IMR-90 (cell line): Measurements from ENCODE around the gene MAP2. TPM values are rescaled to one million over a fixed set of nuclear protein-coding genes. Genes with fewer than 3 reads are reported as not detected.

ENCODE experiments used
- ATAC-seq: fragments of 200-7000 bp; cut with Tn5 transposase; 2 replicates; pipeline ENCODE4 v1.9.1; 2020; ENCODE audit warnings: low read depth, mild to moderate bottlenecking, moderate library complexity
- BruUV-seq: library from RNA; stranded (reverse); fragments of 400-500 nt; replicated peaks from 2 replicates; lab custom pipeline; 2021; lab: Mats Ljungman, UMichigan
- CTCF ChIA-PET: fragments of 300-600 bp; formaldehyde crosslinking; extraction: SDS; loops from one replicate; lab custom pipeline; 2021; ENCODE audit warnings: antibody characterized with exemption; lab: Yijun Ruan, JAX
- POLR2A ChIA-PET: fragments of 300-600 bp; sonication (Branson Sonifier 250); formaldehyde crosslinking; loops from one replicate; lab custom pipeline; 2022; ENCODE audit warnings: antibody characterized with exemption; ENCODE audit not compliant: unreplicated experiment; lab: Charles Lee
- DNase-seq: peaks from one replicate; pipeline ENCODE4 v3.0.0; 2013
- H2AFZ ChIP-seq: replicated peaks from 2 replicates; pipeline ENCODE3; 2013; ENCODE audit warnings: low read length, mild to moderate bottlenecking; ENCODE audit not compliant: poor library complexity
- H2AK5ac ChIP-seq: 2 replicates; pipeline ENCODE4 v1.6.1; 2013; ENCODE audit warnings: low read depth, low read length, inconsistent platforms
- H2AK9ac ChIP-seq: replicated peaks from 2 replicates; pipeline ENCODE3; 2013; ENCODE audit warnings: mild to moderate bottlenecking, low read depth, low read length, moderate library complexity; ENCODE audit not compliant: poor library complexity
- H2BK120ac ChIP-seq: 2 replicates; pipeline ENCODE4 v1.6.1; 2013; ENCODE audit warnings: low read depth, low read length, inconsistent platforms
- H2BK15ac ChIP-seq: 3 replicates; pipeline ENCODE4 v1.6.1; 2013; ENCODE audit warnings: low read depth, low read length, inconsistent platforms
- H2BK20ac ChIP-seq: 2 replicates; pipeline ENCODE4 v1.6.1; 2013; ENCODE audit warnings: low read depth, mild to moderate bottlenecking, inconsistent platforms, low read length, moderate library complexity
- H2BK5ac ChIP-seq: 2 replicates; pipeline ENCODE4 v1.6.1; 2013; ENCODE audit warnings: mild to moderate bottlenecking, low read depth, low read length, inconsistent platforms; ENCODE audit not compliant: poor library complexity, severe bottlenecking
- H3K14ac ChIP-seq: replicated peaks from 2 replicates; pipeline ENCODE4 v1.6.1; 2013; ENCODE audit warnings: low read depth, low read length, inconsistent platforms
- H3K18ac ChIP-seq: 2 replicates; pipeline ENCODE4 v1.6.1; 2013; ENCODE audit warnings: low read depth, low read length, control low read depth
- H3K23ac ChIP-seq: 2 replicates; pipeline ENCODE4 v1.6.1; 2013; ENCODE audit warnings: low read depth, low read length, inconsistent platforms
- H3K27ac ChIP-seq: 2 replicates; pipeline ENCODE4 v1.5.1; 2013; ENCODE audit warnings: mild to moderate bottlenecking, control low read depth, low read length; ENCODE audit not compliant: insufficient read depth
- H3K27me3 ChIP-seq: 2 replicates; pipeline ENCODE4 v1.6.1; 2013; ENCODE audit warnings: low read length; ENCODE audit not compliant: control insufficient read depth, insufficient read depth
- H3K36me3 ChIP-seq: 2 replicates; pipeline ENCODE4 v1.6.1; 2013; ENCODE audit warnings: low read length, mixed read lengths; ENCODE audit not compliant: control insufficient read depth, insufficient read depth
- H3K4ac ChIP-seq: 2 replicates; pipeline ENCODE4 v1.6.1; 2013; ENCODE audit warnings: low read depth, low read length, inconsistent platforms
- H3K4me1 ChIP-seq: 2 replicates; pipeline ENCODE4 v1.6.1; 2013; ENCODE audit warnings: low read length, mixed read lengths; ENCODE audit not compliant: control insufficient read depth, insufficient read depth
- H3K4me2 ChIP-seq: 2 replicates; pipeline ENCODE4 v1.6.1; 2013; ENCODE audit warnings: low read depth, mild to moderate bottlenecking, control low read depth, low read length, moderate library complexity
- H3K4me3 ChIP-seq: 2 replicates; pipeline ENCODE4 v1.5.1; 2013; ENCODE audit warnings: low read depth, mild to moderate bottlenecking, control low read depth, low read length, moderate library complexity; ENCODE audit not compliant: insufficient read depth
- H3K56ac ChIP-seq: 2 replicates; pipeline ENCODE4 v1.6.1; 2013; ENCODE audit warnings: low read length, inconsistent platforms; ENCODE audit not compliant: insufficient read depth; ENCODE audit errors: extremely low read depth
- H3K79me1 ChIP-seq, 2 experiments: 2 replicates each; pipeline ENCODE4 v1.6.1; 2013; ENCODE audit warnings: low read length in 2 of 2, inconsistent platforms in 1 of 2, low read depth in 1 of 2
- H3K9ac ChIP-seq: 2 replicates; pipeline ENCODE4 v1.6.1; 2013; ENCODE audit warnings: low read depth, low read length, control low read depth
- H3K9me1 ChIP-seq: 2 replicates; pipeline ENCODE4 v1.6.1; 2013; ENCODE audit warnings: low read length, inconsistent platforms; ENCODE audit not compliant: insufficient read depth
- H3K9me3 ChIP-seq: 2 replicates; pipeline ENCODE4 v1.6.1; 2013; ENCODE audit warnings: low read length; ENCODE audit not compliant: control insufficient read depth, insufficient read depth
- H4K20me1 ChIP-seq: 2 replicates; pipeline ENCODE4 v1.6.1; 2013; ENCODE audit warnings: low read length, inconsistent platforms; ENCODE audit not compliant: insufficient read depth
- H4K5ac ChIP-seq: 2 replicates; pipeline ENCODE4 v1.6.1; 2013; ENCODE audit warnings: mild to moderate bottlenecking, low read depth, low read length, control low read depth
- H4K8ac ChIP-seq, 2 experiments: 2 replicates each; pipeline ENCODE4 v1.6.1; 2013; ENCODE audit warnings: low read depth in 2 of 2, low read length in 2 of 2, control low read depth in 1 of 2, inconsistent platforms in 1 of 2
- H4K91ac ChIP-seq: 2 replicates; pipeline ENCODE4 v1.6.1; 2013; ENCODE audit warnings: low read depth, low read length, inconsistent platforms; ENCODE audit not compliant: insufficient read depth
- CEBPB ChIP-seq: IDR thresholded peaks from 2 replicates; pipeline ENCODE4 v1.6.1; 2012; ENCODE audit warnings: low read depth, low read length, improper control_type of control experiment
- MAZ ChIP-seq: IDR thresholded peaks from 2 replicates; pipeline ENCODE4 v1.6.1; 2012; ENCODE audit warnings: low read depth, mild to moderate bottlenecking, low read length, improper control_type of control experiment, moderate library complexity, borderline replicate concordance
- NFE2L2 ChIP-seq: fragments of 150-350 bp; IDR thresholded peaks from 2 replicates; pipeline ENCODE4 v1.6.1; 2016; ENCODE audit warnings: low read depth, mild to moderate bottlenecking, low read length
- RAD21 ChIP-seq: IDR thresholded peaks from 2 replicates; pipeline ENCODE4 v1.6.1; 2012; ENCODE audit warnings: low read length, improper control_type of control experiment
- RCOR1 ChIP-seq: IDR thresholded peaks from 2 replicates; pipeline ENCODE4 v1.6.1; 2012; ENCODE audit warnings: mild to moderate bottlenecking, low read length, improper control_type of control experiment; ENCODE audit not compliant: insufficient replicate concordance
- dilution Hi-C: fragments of 300-500 bp; cut with HindIII; formaldehyde crosslinking; loops from one replicate; pipeline ENCODE4 v1.14.3; 2018; ENCODE audit warnings: low sequenced_read_pairs; ENCODE audit not compliant: unreplicated experiment
- in situ Hi-C: fragments of 300-500 bp; cut with MboI; formaldehyde crosslinking; loops from 3 replicates; pipeline ENCODE4 v1.14.3; 2019; ENCODE audit warnings: low sequenced_read_pairs, inconsistent platforms, mixed read lengths
- intact Hi-C: fragments of 100-400 bp; cut with micrococcal nuclease; formaldehyde crosslinking; loops from 2 replicates; pipeline ENCODE4 v1.10.0; 2022
- polyA plus RNA-seq, 3 experiments: library from polyadenylated mRNA; depleted of rRNA; stranded (reverse); fragments of >200 nt; gene quantifications; 2 replicates each; pipeline ENCODE4 v1.2.3, GENCODE V29; 2012; ENCODE audit warnings: low replicate concordance in 1 of 3
- total RNA-seq: library from RNA; depleted of rRNA; stranded (reverse); fragments of >200 nt; gene quantifications from 2 replicates; pipeline ENCODE4 v1.2.3, GENCODE V29; 2012

MAP2 gene
- total and polyA plus RNA-seq, 2 of the 4 experiments (the other 2 are of a cell fraction): 0.29 to 0.36 TPM

- CTCF ChIA-PET: interaction anchor here (0.8 kb wide), 1 partner anchor 91 kb away, joined by 3 read pairs; no protein-coding TSS in a partner anchor
- Histone ChIP-seq H2BK5ac (no peak overlapping the region), H4K8ac (no peak overlapping the region), H3K23ac (no peak overlapping the region), H3K27ac (no peak overlapping the region), H3K36me3 (no peaks in the 10 kb centered on the region), H4K20me1 (no peaks in the 10 kb centered on the region), H3K4me2 (no peak overlapping the region), H3K79me1 (no peaks in the 10 kb centered on the region), H3K4ac (no peak overlapping the region), H2BK20ac (no peak overlapping the region), H4K91ac (no peak overlapping the region), H3K18ac (no peak overlapping the region), H3K4me1 (peaks cover 3% of the 10 kb centered on the region; the same call in 1 of the 2 replicates), H3K9me3 (no peaks in the 10 kb centered on the region), H3K56ac (no peak overlapping the region), H2AFZ (no peak overlapping the region), H2BK120ac (no peak overlapping the region), H4K5ac (no peak overlapping the region), H3K27me3 (no peaks in the 10 kb centered on the region), H3K4me3 (no peak overlapping the region), H2AK5ac (no peak overlapping the region), H3K14ac (no peak overlapping the region), H3K9me1 (no peaks in the 10 kb centered on the region), H2BK15ac (no peak overlapping the region), H2AK9ac (no peak overlapping the region), H3K9ac (no peak overlapping the region)
- intact Hi-C loops: no loop called here
- dilution Hi-C loops: no loop called here
- in situ Hi-C loops: loop anchor here (5.0 kb wide), 1 partner anchor 126 kb away; no protein-coding TSS in a partner anchor
- ATAC-seq (no peak), DNase-seq (no peak)
- BruUV-seq: no TSS peak
- no peak for TF ChIP-seq MAZ
- TF ChIP-seq RCOR1: no peak
- no peak for TF ChIP-seq CEBPB
- TF ChIP-seq NFE2L2: no peak
- TF ChIP-seq RAD21: no peak
- POLR2A ChIA-PET: no interaction called here
Observed at GRCh38 chr2:209426432-209426831, 2.6 kb downstream of the MAP2 start.
